ENCODE measurements around the gene ZBTB7A.

ZBTB7A gene

GRCh38 chr19:4029247-4029614 lies 37.5 kb downstream of the ZBTB7A start:
- no peak overlapping the region for H3K27ac ChIP-seq (ENCODE audit: low read length)
- H3K27me3 ChIP-seq (ENCODE audit: low read depth, low read length): no peaks in the 10 kb centered on the region
- H3K9ac ChIP-seq (ENCODE audit: low read length): no peak overlapping the region
- H3K9me3 ChIP-seq (ENCODE audit: insufficient read depth, low read length): no peaks in the 10 kb centered on the region
- no peak overlapping the region for H3K4me2 ChIP-seq (ENCODE audit: low read length)
- TF ChIP-seq, protein P1, sequence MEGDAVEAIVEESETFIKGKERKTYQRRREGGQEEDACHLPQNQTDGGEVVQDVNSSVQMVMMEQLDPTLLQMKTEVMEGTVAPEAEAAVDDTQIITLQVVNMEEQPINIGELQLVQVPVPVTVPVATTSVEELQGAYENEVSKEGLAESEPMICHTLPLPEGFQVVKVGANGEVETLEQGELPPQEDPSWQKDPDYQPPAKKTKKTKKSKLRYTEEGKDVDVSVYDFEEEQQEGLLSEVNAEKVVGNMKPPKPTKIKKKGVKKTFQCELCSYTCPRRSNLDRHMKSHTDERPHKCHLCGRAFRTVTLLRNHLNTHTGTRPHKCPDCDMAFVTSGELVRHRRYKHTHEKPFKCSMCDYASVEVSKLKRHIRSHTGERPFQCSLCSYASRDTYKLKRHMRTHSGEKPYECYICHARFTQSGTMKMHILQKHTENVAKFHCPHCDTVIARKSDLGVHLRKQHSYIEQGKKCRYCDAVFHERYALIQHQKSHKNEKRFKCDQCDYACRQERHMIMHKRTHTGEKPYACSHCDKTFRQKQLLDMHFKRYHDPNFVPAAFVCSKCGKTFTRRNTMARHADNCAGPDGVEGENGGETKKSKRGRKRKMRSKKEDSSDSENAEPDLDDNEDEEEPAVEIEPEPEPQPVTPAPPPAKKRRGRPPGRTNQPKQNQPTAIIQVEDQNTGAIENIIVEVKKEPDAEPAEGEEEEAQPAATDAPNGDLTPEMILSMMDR (IDR thresholded peaks at IDR 0.05; ENCODE audit: low read depth, low read length): no peak
- no peak for TF ChIP-seq EZH2phosphoT487 (IDR thresholded peaks at IDR 0.05; ENCODE audit: low read depth)
- H3K36me3 ChIP-seq (replicated peaks; ENCODE audit: low read depth, low read length): peaks cover 15% of the 10 kb centered on the region
- H3K4me1 ChIP-seq (ENCODE audit: low read length): no peaks in the 10 kb centered on the region
- H3K4me3 ChIP-seq (ENCODE audit: low read length): no peak overlapping the region
- H2AFZ ChIP-seq (ENCODE audit: low read depth, low read length): no peak overlapping the region
- no peaks in the 10 kb centered on the region for H3K79me2 ChIP-seq (ENCODE audit: low read length)
- H4K20me1 ChIP-seq (ENCODE audit: insufficient read depth, low read length): no peaks in the 10 kb centered on the region

DNA sequence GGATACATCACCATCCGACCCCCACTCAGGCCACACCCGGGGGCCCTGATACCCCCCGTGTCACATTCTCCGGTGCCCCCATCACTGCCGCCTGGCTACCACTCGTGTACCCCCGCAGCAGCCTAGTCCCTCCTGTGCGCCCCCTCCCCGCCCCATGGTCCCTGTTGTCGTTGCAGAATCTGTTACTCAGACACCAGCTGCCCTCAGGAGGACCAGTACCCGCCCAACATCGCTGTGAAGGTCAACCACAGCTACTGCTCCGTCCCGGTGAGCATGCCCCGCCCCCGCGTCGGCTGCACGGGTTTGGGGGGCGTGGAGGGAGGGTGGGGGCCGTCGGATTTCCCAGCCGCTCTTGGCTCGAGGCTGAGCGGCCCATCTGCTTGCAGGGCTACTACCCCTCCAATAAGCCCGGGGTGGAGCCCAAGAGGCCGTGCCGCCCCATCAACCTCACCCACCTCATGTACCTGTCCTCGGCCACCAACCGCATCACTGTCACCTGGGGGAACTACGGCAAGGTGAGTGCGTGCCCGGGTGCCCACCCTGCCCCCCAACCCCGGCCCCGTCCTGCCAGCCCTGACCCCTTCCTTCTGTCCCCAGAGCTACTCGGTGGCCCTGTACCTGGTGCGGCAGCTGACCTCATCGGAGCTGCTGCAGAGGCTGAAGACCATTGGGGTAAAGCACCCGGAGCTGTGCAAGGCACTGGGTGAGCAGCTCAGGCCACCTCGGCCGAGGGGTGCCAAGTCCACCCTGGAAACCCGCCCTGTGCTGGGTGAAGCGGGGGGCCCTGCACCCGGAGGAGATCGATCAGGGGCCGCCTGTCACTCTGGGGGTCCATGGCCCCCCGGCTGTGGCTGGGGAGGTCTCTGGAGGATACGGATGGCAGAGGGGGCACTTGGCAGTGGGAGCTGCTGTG lies 38.1 kb downstream of the ZBTB7A start:
- Histone ChIP-seq H3K9me3 (ENCODE audit: insufficient read depth, low read length) (no peaks in the 10 kb centered on the region), H4K20me1 (ENCODE audit: insufficient read depth, low read length) (no peaks in the 10 kb centered on the region), H2AFZ (ENCODE audit: low read depth, low read length) (no peak overlapping the region), H3K9ac (ENCODE audit: low read length) (no peak overlapping the region), H3K79me2 (ENCODE audit: low read length) (peaks cover 2% of the 10 kb centered on the region; the same call in 1 of the 2 replicates), H3K27ac (ENCODE audit: low read length) (no peak overlapping the region), H3K27me3 (ENCODE audit: low read depth, low read length) (no peaks in the 10 kb centered on the region), H3K4me1 (ENCODE audit: low read length) (no peaks in the 10 kb centered on the region), H3K4me3 (ENCODE audit: low read length) (no peak overlapping the region), H3K4me2 (ENCODE audit: low read length) (no peak overlapping the region), H3K36me3 (replicated peaks; ENCODE audit: low read depth, low read length) (peaks cover 13% of the 10 kb centered on the region)
- TF ChIP-seq, protein P1 (IDR thresholded peaks at IDR 0.05; ENCODE audit: low read depth, low read length): no peak
- no peak for TF ChIP-seq EZH2phosphoT487 (IDR thresholded peaks at IDR 0.05; ENCODE audit: low read depth)

DNA sequence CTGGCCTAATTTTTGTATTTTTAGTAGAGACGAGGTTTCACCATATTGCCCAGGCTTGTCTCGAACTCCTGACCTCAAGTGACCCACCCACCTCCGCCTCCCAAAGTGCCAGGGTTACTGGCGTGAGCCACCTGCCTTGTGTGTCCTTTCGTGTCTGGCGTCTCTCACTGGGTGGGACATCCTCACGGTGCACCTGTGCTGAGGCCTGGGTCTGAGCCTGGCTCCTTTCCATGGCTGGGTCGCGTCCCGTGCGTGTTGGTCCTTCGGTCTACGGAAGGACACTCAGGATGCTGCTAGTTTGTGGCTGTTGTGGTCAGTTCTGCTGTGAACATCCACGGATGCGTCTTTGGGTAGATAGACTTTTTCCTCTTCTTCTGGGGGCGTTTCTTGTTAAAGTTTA lies 39.6 kb downstream of the ZBTB7A start:
- H3K4me3 ChIP-seq (ENCODE audit: low read length): no peak overlapping the region
- H3K9ac ChIP-seq (ENCODE audit: low read length): no peak overlapping the region
- no peak overlapping the region for H2AFZ ChIP-seq (ENCODE audit: low read depth, low read length)
- H3K36me3 ChIP-seq (replicated peaks; ENCODE audit: low read depth, low read length): peaks cover 14% of the 10 kb centered on the region
- no peak overlapping the region for H3K27ac ChIP-seq (ENCODE audit: low read length)
- H3K79me2 ChIP-seq (ENCODE audit: low read length): peaks cover 12% of the 10 kb centered on the region; the same call in 1 of the 2 replicates
- no peak overlapping the region for H3K4me2 ChIP-seq (ENCODE audit: low read length)
- TF ChIP-seq, protein P1 (IDR thresholded peaks at IDR 0.05; ENCODE audit: low read depth, low read length): no peak
- TF ChIP-seq EZH2phosphoT487 (IDR thresholded peaks at IDR 0.05; ENCODE audit: low read depth): no peak
- no peaks in the 10 kb centered on the region for H4K20me1 ChIP-seq (ENCODE audit: insufficient read depth, low read length)
- no peaks in the 10 kb centered on the region for H3K27me3 ChIP-seq (ENCODE audit: low read depth, low read length)
- H3K9me3 ChIP-seq (ENCODE audit: insufficient read depth, low read length): no peaks in the 10 kb centered on the region
- H3K4me1 ChIP-seq (ENCODE audit: low read length): no peaks in the 10 kb centered on the region

DNA sequence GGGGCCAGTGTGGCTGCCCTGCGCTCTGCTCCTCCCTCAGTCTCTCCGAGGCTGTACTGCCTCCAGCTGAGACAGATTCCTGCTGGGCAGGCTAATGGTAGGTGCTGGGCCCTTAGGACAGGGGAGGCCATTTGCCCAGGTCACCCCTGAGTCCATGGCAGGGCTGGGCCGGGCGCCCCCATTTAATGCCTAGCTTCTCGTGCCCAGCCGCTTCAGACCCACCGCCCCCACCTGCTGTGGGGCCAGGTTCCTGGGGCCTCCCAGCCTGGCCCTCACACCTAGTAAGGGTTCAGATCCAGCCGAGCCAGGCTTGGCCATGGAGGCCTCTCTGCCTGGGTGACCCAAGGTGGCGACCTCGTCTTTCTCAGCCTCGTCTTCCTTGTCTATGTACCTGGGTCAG lies 41.4 kb downstream of the ZBTB7A start:
- Histone ChIP-seq H3K4me2 (ENCODE audit: low read length) (no peak overlapping the region), H3K4me3 (ENCODE audit: low read length) (no peak overlapping the region), H3K27me3 (ENCODE audit: low read depth, low read length) (no peaks in the 10 kb centered on the region), H3K36me3 (replicated peaks; ENCODE audit: low read depth, low read length) (peaks cover 22% of the 10 kb centered on the region), H3K9ac (ENCODE audit: low read length) (no peak overlapping the region), H3K79me2 (ENCODE audit: low read length) (peaks cover 22% of the 10 kb centered on the region; the same call in 1 of the 2 replicates), H2AFZ (ENCODE audit: low read depth, low read length) (no peak overlapping the region), H3K9me3 (ENCODE audit: insufficient read depth, low read length) (no peaks in the 10 kb centered on the region), H4K20me1 (ENCODE audit: insufficient read depth, low read length) (no peaks in the 10 kb centered on the region; the same call in 1 of the 2 replicates), H3K27ac (ENCODE audit: low read length) (no peak overlapping the region), H3K4me1 (ENCODE audit: low read length) (no peaks in the 10 kb centered on the region)
- TF ChIP-seq, protein P1 (IDR thresholded peaks at IDR 0.05; ENCODE audit: low read depth, low read length): no peak
- TF ChIP-seq EZH2phosphoT487 (IDR thresholded peaks at IDR 0.05; ENCODE audit: low read depth): no peak

Data from OCI-LY3 (cell line).